Right hindlimb (tissue), 1 donor: Measurements from ENCODE around the gene PRKN.
"Not testable (repeated sequence)": the region's sequence is repeated elsewhere in the genome, so short reads cannot be mapped to it uniquely, and the experiment has no call there.

Experiments
- DNase-seq: peaks from one replicate; pipeline ENCODE4 v3.0.0-alpha.2; 2018

Gene PRKN

GRCh38 chr6:162710419-162710818 lies 17.1 kb downstream of the PRKN start:
- DNase-seq, result no peak

- no peak for DNase-seq
These were observed 18.1 kb downstream of the PRKN start for GRCh38 chr6:162709431-162709830.

GRCh38 chr6:162708971-162709370 lies 18.6 kb downstream of the PRKN start:
- no peak for DNase-seq

GRCh38 chr6:162706232-162706631 lies 21.3 kb downstream of the PRKN start:
- peak; percentile 82 for DNase-seq

GRCh38 chr6:162705736-162706135 lies 21.8 kb downstream of the PRKN start:
- no peak for DNase-seq

GRCh38 chr6:162704001-162704400 lies 23.6 kb downstream of the PRKN start:
- DNase-seq, result no peak

- DNase-seq, result no peak
These were observed 25.1 kb downstream of the PRKN start for GRCh38 chr6:162702446-162702845.

- no peak for DNase-seq
These were observed 26.0 kb downstream of the PRKN start for GRCh38 chr6:162701551-162701950.

GRCh38 chr6:162700966-162701365 lies 26.6 kb downstream of the PRKN start:
- DNase-seq, result no peak

- no peak for DNase-seq
These were observed 27.6 kb downstream of the PRKN start for GRCh38 chr6:162699961-162700360.

GRCh38 chr6:162698440-162698839 lies 29.1 kb downstream of the PRKN start:
- no peak for DNase-seq

- no peak for DNase-seq
These were observed 29.6 kb downstream of the PRKN start for GRCh38 chr6:162697872-162698403.

- DNase-seq, result no peak
These were observed 37.4 kb downstream of the PRKN start for GRCh38 chr6:162690158-162690557.

GRCh38 chr6:162688751-162689345 lies 38.7 kb downstream of the PRKN start:
- DNase-seq, result no peak

GRCh38 chr6:162685586-162685985 lies 42.0 kb downstream of the PRKN start:
- no peak for DNase-seq

- no peak for DNase-seq
These were observed 42.6 kb downstream of the PRKN start for GRCh38 chr6:162684961-162685360.

- no peak for DNase-seq
These were observed 43.5 kb downstream of the PRKN start for GRCh38 chr6:162684052-162684451.

GRCh38 chr6:162683135-162683534 lies 44.4 kb downstream of the PRKN start:
- DNase-seq, result no peak

- DNase-seq, result no peak
These were observed 46.1 kb downstream of the PRKN start for GRCh38 chr6:162681447-162681846.

- DNase-seq, result no peak
These were observed 46.7 kb downstream of the PRKN start for GRCh38 chr6:162680871-162681270.

- DNase-seq, result no peak
These were observed 47.2 kb downstream of the PRKN start for GRCh38 chr6:162680367-162680766.

GRCh38 chr6:162679681-162680080 lies 47.9 kb downstream of the PRKN start:
- no peak for DNase-seq

GRCh38 chr6:162678896-162679295 lies 48.7 kb downstream of the PRKN start:
- DNase-seq, result not testable (repeated sequence)

GRCh38 chr6:162675503-162675902 lies 52.1 kb downstream of the PRKN start:
- no peak for DNase-seq

- no peak for DNase-seq
These were observed 53.1 kb downstream of the PRKN start for GRCh38 chr6:162674452-162674851.
